SU-DHL-6 (cell line): ENCODE results near the gene CCDC142.

Experiments
- EZH2phosphoT487 ChIP-seq: fragments of 200-600 bp; sonication (generic), shearing (Covaris generic); conservative IDR thresholded peaks from 2 replicates; pipeline ENCODE4 v1.6.1; 2018; ENCODE audit warnings: mild to moderate bottlenecking, antibody characterized with exemption, low read length, moderate library complexity, mixed read lengths
- TF ChIP-seq, protein P1 (sequence below): fragments of 200-600 bp; sonication (generic); IDR thresholded peaks from one replicate; pipeline ENCODE4 v1.5.1; 2017; ENCODE audit warnings: antibody characterized with exemption, mild to moderate bottlenecking, low read length, moderate library complexity; ENCODE audit not compliant: insufficient read depth, poor library complexity, severe bottlenecking

DNA sequence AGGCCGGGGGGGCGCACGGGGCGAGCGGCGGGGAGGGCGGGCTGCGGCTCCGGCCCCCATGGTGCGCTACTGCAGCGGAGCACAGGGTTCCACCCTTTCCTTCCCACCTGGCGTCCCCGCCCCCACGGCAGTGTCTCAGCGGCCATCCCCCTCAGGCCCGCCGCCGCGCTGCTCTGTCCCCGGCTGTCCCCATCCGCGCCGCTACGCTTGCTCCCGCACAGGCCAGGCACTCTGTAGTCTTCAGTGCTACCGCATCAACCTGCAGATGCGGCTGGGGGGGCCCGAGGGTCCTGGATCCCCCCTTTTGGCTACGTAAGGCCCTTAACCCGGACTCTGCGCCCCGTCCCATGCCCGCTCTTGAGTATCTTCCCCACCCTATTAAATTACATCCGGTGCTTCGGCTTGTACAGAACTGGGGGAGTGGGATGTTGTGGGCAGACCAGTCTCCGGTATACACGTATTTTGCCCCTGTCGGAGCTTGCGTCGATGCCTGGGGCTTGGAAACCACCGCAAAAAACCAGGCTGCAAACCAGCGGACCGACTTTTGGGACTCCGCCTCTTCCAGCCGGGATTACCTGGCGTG, 25.2 kb downstream of the CCDC142 start:
- no peak for TF ChIP-seq EZH2phosphoT487
- TF ChIP-seq, protein P1, sequence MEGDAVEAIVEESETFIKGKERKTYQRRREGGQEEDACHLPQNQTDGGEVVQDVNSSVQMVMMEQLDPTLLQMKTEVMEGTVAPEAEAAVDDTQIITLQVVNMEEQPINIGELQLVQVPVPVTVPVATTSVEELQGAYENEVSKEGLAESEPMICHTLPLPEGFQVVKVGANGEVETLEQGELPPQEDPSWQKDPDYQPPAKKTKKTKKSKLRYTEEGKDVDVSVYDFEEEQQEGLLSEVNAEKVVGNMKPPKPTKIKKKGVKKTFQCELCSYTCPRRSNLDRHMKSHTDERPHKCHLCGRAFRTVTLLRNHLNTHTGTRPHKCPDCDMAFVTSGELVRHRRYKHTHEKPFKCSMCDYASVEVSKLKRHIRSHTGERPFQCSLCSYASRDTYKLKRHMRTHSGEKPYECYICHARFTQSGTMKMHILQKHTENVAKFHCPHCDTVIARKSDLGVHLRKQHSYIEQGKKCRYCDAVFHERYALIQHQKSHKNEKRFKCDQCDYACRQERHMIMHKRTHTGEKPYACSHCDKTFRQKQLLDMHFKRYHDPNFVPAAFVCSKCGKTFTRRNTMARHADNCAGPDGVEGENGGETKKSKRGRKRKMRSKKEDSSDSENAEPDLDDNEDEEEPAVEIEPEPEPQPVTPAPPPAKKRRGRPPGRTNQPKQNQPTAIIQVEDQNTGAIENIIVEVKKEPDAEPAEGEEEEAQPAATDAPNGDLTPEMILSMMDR: no peak
